GM12801 (cell line): ENCODE measurements around the gene SCGB2A2.

ENCODE experiments used
- CTCF ChIP-seq: IDR thresholded peaks from one replicate; pipeline ENCODE4 v1.5.1; 2011; ENCODE audit warnings: control low read depth; ENCODE audit not compliant: insufficient read length; ENCODE audit errors: extremely low read depth

The SCGB2A2 gene

GRCh38 chr11:62269654-62270278 lies at the start of gene SCGB2A2:
SCGB2A2 (plus strand) TSS chr11:62270158; CDS start chr11:62270217, 59 bp downstream.
- TF ChIP-seq CTCF, result no peak

- no peak for TF ChIP-seq CTCF
Observed at GRCh38 chr11:62221498-62221897, 48.5 kb upstream of the SCGB2A2 start.

- no peak for TF ChIP-seq CTCF
Observed at GRCh38 chr11:62223095-62223494, 46.9 kb upstream of the SCGB2A2 start.

GRCh38 chr11:62233730-62234129 lies 36.2 kb upstream of the SCGB2A2 start:
- TF ChIP-seq CTCF, result no peak

- no peak for TF ChIP-seq CTCF
Observed at GRCh38 chr11:62236187-62236586, 33.8 kb upstream of the SCGB2A2 start.

GRCh38 chr11:62237499-62237898 lies 32.5 kb upstream of the SCGB2A2 start:
- TF ChIP-seq CTCF, result no peak

GRCh38 chr11:62238151-62238550 lies 31.8 kb upstream of the SCGB2A2 start:
- TF ChIP-seq CTCF, result no peak
